Measurements from ENCODE around the gene TAF4.

DNA sequence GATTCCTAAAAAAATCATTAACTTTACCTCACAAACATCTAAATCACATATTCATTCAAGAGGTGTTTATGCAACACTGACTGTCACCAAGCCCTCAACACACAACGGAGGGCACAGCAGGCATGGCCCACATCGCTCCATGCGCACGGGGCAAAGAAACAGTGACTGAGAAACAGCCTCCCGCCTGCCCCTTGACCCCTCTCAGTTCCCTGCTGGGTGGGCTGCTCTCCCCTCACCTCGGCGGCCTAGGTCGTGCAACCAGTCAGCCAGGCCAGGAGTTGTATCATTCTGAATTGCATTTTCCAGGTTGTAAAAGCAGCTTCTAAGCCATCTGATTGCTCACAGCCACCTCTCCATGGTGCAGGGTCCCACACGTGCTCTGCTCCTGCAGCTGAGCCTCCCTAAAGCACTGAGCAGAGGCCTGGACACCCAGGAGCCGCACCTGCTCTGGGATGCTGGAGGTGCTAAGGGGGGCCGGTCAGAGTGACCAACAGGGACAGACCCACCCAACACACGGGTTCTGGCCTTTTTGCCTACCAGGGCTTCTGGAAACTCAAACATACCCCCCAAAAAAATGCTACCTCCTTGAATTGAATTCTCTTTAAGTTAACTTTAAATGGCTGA, 37.9 kb downstream of the TAF4 start:
- TF ChIP-seq, protein P1, sequence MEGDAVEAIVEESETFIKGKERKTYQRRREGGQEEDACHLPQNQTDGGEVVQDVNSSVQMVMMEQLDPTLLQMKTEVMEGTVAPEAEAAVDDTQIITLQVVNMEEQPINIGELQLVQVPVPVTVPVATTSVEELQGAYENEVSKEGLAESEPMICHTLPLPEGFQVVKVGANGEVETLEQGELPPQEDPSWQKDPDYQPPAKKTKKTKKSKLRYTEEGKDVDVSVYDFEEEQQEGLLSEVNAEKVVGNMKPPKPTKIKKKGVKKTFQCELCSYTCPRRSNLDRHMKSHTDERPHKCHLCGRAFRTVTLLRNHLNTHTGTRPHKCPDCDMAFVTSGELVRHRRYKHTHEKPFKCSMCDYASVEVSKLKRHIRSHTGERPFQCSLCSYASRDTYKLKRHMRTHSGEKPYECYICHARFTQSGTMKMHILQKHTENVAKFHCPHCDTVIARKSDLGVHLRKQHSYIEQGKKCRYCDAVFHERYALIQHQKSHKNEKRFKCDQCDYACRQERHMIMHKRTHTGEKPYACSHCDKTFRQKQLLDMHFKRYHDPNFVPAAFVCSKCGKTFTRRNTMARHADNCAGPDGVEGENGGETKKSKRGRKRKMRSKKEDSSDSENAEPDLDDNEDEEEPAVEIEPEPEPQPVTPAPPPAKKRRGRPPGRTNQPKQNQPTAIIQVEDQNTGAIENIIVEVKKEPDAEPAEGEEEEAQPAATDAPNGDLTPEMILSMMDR (conservative IDR thresholded peaks at IDR 0.05 in 1 of 2, IDR thresholded peaks at IDR 0.05 in 1 of 2; ENCODE audit: low read depth in 1 of 2, low read length in 2 of 2): no peak
- TF ChIP-seq EZH2 (IDR thresholded peaks at IDR 0.05; ENCODE audit: low read length, missing control alignments): no peak

Data from fibroblast of lung (primary cell).